Measurements from ENCODE around the gene BAMBI.

- TF ChIP-seq CTCF (IDR thresholded peaks at IDR 0.05) (no peak), POLR2A (IDR thresholded peaks at IDR 0.05) (no peak), EP300 (IDR thresholded peaks at IDR 0.05) (no peak)
These were observed 45.3 kb upstream of the BAMBI start for GRCh38 chr10:28631896-28632583.

Data from sigmoid colon (tissue), 4 donors.